ENCODE measurements around the gene COQ10B. TPM values are rescaled to one million over a fixed set of nuclear protein-coding genes. Genes with fewer than 3 reads are reported as not detected.
A peak's percentile ranks its signal among the peaks of the same experiment; 100 is the strongest.
"Not testable (repeated sequence)": the region's sequence is repeated elsewhere in the genome, so short reads cannot be mapped to it uniquely, and the experiment has no call there.

Gene COQ10B
- total RNA-seq, 3 donors from 2014 or later: 28.1 to 32.4 (median 31.7) TPM

GRCh38 chr2:197437380-197437779, 16.0 kb upstream of the COQ10B start:
- no peak for TF ChIP-seq CTCF (IDR thresholded peaks at IDR 0.05)
- ATAC-seq (no peak), DNase-seq (no peak)
- intact Hi-C loops (cut with DNase I, micrococcal nuclease): no loop called here
- peaks cover 19% of the 10 kb centered on the region for H3K4me1 ChIP-seq (ENCODE audit: low read depth)
- H3K4me3 ChIP-seq: no peak overlapping the region
- H3K9me3 ChIP-seq: no peaks in the 10 kb centered on the region
- H3K36me3 ChIP-seq (ENCODE audit: low read depth): no peaks in the 10 kb centered on the region

- intact Hi-C loops (cut with DNase I, micrococcal nuclease): no loop called here
- no peak for TF ChIP-seq CTCF (IDR thresholded peaks at IDR 0.05)
- H3K9me3 ChIP-seq: no peaks in the 10 kb centered on the region
- H3K4me3 ChIP-seq: no peak overlapping the region
- DNase-seq (no peak), ATAC-seq (no peak)
- no peaks in the 10 kb centered on the region for H3K36me3 ChIP-seq (ENCODE audit: low read depth)
- H3K4me1 ChIP-seq (ENCODE audit: low read depth): no peaks in the 10 kb centered on the region
Observed at GRCh38 chr2:197442857-197443256, 10.5 kb upstream of the COQ10B start.

GRCh38 chr2:197445746-197446145, 7.6 kb upstream of the COQ10B start:
- Histone ChIP-seq H3K9me3 (no peaks in the 10 kb centered on the region), H3K36me3 (ENCODE audit: low read depth) (no peaks in the 10 kb centered on the region), H3K4me1 (ENCODE audit: low read depth) (no peaks in the 10 kb centered on the region), H3K4me3 (no peak overlapping the region)
- DNase-seq (no peak), ATAC-seq (no peak)
- TF ChIP-seq CTCF (IDR thresholded peaks at IDR 0.05): no peak
- intact Hi-C loops (cut with DNase I, micrococcal nuclease): no loop called here

- Histone ChIP-seq H3K4me1 (ENCODE audit: low read depth) (no peaks in the 10 kb centered on the region), H3K4me3 (no peak overlapping the region), H3K9me3 (no peaks in the 10 kb centered on the region), H3K36me3 (ENCODE audit: low read depth) (no peaks in the 10 kb centered on the region)
- DNase-seq: no peak
- no peak for TF ChIP-seq CTCF (IDR thresholded peaks at IDR 0.05)
- ATAC-seq: no peak
- intact Hi-C loops (cut with DNase I, micrococcal nuclease): no loop called here
Observed at GRCh38 chr2:197446844-197447243, 6.5 kb upstream of the COQ10B start.

GRCh38 chr2:197450465-197450864, 2.9 kb upstream of the COQ10B start:
- intact Hi-C loops (cut with DNase I, micrococcal nuclease): no loop called here
- DNase-seq (peak in 1 of 3 donors; percentile 51), ATAC-seq (no peak)
- H3K4me1 ChIP-seq (ENCODE audit: low read depth): peaks cover 12% of the 10 kb centered on the region
- H3K36me3 ChIP-seq (ENCODE audit: low read depth): peaks cover 7% of the 10 kb centered on the region
- H3K9me3 ChIP-seq: no peaks in the 10 kb centered on the region
- no peak for TF ChIP-seq CTCF (IDR thresholded peaks at IDR 0.05)
- no peak overlapping the region for H3K4me3 ChIP-seq

GRCh38 chr2:197450935-197451358, 2.4 kb upstream of the COQ10B start:
- H3K36me3 ChIP-seq (ENCODE audit: low read depth); ATAC-seq; intact Hi-C loops (cut with DNase I, micrococcal nuclease); DNase-seq; H3K4me3 ChIP-seq; H3K9me3 ChIP-seq: not testable (repeated sequence)
- peaks cover 12% of the 10 kb centered on the region for H3K4me1 ChIP-seq (ENCODE audit: low read depth)
